DMS153 (cell line): Measurements from ENCODE around the gene RAD9A.
"Not testable (repeated sequence)": the region's sequence is repeated elsewhere in the genome, so short reads cannot be mapped to it uniquely, and the experiment has no call there.

Source experiments
- DNase-seq: peaks from one replicate; lab custom pipeline; 2025; lab: John Stamatoyannopoulos, UW

RAD9A gene

GRCh38 chr11:67410984-67411784 lies 19.4 kb downstream of the RAD9A start:
- DNase-seq, result no peak

DNA sequence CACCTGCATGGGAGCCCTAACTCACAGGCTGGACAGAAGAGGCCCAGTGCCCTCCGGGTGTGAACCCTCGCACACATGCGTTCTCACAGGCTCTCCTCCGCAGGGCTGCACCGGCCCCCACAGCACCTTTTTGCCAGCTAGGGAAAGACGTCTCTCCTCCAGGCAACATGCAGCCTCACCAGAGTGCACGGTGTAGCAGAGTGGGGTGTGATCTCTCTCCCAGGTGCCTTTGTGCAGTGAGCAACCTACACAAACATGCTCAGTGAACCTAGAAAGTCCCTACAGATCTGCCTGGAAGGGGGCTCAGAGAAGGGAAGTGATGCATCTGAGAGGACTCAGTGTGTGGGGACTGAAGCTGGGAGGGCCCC lies 20.0 kb downstream of the RAD9A start:
- no peak for DNase-seq

DNA sequence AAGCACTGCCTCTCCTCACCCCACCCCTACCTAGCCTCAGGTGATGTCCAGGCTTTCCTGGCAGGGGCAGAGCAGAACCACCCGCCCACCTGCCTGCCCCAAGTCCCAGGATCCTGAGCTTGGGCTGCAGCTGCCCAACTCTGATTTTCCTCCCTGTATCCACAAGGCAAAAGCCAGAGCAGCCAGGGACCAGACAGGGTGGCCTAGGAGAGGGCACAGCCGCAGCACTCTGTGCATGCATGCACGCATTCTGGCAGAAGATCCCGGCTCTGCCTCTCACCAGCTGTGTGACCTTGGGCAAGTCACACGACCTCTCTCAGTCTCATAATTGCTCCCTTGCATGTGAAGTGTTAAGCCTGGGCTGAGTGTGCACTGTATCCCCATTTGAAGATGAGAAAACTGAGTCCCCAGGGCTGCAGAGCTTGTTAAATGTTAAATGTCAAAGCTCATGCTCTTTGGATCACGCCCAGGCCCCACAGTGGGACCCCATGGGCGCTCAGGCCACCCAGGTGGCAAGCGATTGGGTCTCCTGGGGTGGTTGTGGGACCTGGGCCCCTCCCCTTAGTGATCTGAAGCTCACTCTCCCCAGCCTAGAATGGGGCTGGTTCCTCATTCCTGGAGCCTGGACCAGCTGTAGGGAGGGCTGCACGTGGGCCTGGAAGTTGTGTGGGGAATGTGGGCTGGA lies 20.9 kb downstream of the RAD9A start:
- DNase-seq, result no peak

- no peak for DNase-seq
Measured at GRCh38 chr11:67413266-67413849, 21.6 kb downstream of the RAD9A start.

DNA sequence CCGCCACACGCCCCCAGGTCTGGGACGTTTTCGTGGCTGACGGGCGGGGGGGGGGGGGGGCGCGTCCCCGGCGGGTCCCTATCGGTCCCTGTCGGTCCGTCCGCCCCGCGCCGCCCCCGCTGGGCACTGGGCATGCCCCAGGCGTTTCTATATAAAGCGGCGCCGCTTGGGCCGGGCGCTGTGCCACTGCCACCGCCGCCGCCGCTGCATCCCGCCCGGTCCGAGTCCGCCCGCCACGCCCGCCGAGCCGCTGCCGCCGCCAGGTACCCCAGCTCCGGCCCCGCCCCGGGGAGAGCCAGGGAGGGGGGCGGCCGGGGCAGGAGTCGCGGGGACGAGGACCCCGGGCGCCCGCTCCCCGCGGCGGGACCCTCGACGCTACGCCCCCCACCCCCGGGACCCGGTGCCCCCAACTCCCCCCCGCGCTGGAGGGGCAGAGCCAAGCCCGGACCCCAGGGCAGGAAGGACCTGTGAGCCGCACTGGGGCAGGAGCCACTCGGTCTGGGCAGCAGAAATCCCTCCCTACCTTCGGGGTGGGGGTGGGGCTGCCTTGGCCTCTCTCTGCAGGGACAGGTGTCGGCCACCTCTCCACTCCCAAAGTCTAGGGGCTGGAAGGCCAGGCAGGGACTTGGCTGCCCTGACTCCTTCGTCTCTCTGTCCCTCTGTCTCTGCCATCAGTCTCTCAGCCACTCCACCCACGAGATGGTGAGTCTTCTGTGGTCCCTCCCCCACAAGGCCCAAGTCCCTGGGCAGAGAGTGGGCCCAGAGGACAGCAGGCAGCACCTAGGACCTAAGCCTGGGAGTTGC lies 23.9 kb downstream of the RAD9A start, which contains the start of gene CARNS1:
TSS of gene CARNS1 (plus strand) at position 178 of the 804 bp plus-strand sequence. CDS start at position 700, 522 bp downstream.
- no peak for DNase-seq

GRCh38 chr11:67416416-67417335 lies 24.9 kb downstream of the RAD9A start:
- DNase-seq, result peak; percentile 84

DNA sequence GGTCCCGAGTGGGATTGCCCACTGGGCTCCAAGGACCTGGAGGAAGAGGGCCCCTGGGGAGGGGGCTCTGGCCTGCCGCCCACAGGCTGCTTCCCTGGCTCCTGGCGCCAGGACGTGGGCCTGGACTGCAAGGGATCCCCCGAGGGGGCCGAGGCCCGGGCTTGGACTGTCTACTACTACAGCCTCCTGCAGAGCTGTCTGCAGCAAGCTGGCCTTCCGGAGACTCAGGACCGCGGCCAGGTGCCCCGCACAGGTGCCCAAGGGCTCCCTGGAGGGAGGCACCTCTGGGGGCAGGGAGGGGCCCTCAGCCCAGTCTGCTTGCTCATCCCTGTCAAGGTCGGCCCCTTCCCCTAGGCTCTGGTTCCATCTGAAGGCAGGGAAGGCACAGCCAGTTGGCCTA lies 25.6 kb downstream of the RAD9A start:
- DNase-seq, result no peak

GRCh38 chr11:67418476-67419281 lies 26.9 kb downstream of the RAD9A start:
- no peak for DNase-seq

DNA sequence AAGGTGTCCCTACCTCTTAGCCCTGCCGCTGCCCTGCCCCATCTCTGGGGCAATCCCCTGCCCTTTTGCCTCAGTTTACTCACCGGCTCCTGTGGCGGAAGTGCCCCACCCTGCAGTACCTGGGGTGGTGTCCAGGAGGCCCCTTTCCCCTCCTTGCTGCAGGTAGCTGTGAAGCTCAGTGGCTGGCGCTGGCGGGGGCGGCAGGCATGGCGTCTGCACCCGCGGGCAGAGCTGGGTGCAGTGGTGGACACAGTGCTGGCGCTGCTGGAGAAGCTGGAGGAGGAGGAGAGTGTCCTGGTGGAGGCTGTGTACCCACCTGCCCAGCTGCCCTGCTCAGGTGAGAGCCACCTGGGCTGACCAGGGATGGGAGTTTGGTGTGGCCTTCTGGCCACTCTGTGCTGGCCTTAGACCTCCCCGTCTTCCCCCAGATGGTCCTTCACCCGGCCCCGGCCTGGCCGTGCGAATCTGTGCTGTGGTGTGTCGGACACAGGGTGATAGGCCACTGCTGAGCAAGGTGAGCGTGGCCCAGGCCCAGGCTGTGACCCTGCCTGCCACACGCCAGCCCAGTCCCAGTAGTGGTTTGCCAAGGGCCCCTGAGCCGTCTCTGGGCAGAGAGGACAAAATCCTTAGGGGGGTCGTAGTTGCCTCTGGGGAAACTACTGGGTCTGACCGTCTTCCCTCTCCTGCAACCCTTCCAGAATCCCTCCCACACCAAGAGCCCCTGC lies 27.7 kb downstream of the RAD9A start:
- no peak for DNase-seq

- no peak for DNase-seq
Measured at GRCh38 chr11:67420147-67420645, 28.4 kb downstream of the RAD9A start.

DNA sequence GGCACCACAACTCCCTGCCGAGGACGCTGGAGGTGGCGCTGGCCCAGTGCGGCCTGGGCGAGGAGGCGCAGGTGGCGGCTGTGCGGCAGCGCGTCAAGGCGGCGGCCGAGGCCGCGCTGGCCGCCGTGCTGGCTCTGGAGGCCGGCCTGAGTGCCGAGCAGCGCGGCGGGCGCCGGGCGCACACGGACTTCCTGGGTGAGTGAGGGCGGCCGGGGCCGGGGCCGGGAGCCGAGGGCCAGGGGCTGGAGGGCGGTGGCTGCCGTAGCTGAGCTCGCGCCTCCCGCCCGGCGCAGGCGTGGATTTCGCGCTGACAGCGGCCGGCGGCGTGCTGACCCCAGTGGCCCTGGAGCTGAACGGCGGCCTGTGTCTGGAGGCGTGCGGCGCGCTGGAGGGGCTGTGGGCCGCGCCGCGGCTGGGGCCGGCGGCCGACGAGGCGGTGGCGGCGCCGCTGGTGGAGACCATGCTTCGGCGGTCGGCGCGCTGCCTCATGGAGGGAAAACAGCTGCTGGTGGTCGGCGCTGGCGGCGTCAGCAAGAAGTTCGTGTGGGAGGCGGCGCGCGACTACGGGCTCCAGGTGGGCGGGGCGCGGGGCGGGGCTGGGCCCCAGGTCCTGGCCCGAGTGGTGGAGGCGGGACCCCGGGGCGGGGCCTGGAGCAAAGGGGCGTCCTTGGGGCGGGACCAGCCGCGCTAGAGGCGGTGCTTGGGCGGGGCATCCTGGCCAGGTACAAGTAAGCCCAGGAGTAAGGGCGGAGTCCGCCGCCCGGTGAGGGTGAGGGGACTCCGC lies 29.1 kb downstream of the RAD9A start:
- DNase-seq, result peak; percentile 84

DNA sequence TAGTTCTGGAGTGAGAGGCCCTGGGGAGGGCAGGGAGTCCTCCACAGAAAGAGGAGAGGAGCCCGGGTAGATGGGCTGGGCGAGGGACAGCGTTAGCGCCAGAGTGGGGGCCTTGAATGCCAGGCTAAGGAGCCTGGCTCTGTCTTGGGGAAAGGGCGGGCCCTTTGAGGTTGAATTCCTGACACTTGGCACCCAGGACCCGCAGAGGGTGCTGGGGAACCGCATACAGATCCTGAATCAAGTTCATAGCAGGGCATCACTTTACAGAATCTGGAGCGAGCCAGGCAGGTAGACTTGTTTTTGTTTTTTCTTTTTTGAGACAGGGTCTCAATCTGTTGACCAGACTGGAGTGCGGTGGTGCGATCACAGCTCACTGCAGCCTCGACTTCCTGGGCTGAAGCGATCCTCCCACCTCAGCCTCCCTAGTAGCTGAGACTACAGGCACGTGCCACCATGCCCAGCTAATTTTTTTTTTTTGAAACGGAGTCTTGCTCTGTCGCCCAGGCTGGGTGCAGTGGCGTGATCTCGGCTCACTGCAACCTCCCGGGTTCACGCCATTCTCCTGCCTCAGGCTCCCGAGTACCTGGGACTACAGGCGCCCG lies 29.7 kb downstream of the RAD9A start:
- DNase-seq, result no peak

DNA sequence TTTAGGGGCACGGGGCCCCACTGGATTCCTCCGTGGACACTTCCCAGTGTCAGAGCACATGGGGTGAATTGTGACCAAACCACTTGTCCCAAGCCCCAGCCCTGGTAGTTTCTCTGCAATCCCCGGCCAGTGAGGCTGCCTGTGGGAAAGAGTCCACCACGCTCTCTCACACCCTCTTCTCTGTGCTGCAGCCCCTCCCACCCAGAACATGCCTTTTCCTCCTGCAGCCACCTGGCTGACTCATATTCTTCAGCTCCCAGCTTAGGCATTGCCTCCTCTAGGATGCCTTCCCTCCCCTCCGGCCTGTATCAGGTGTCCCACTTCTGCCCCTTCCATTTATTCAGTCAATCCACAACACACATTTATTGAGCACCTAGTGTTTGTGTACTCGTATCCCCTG lies 31.1 kb downstream of the RAD9A start:
- no peak for DNase-seq

GRCh38 chr11:67423466-67423865 lies 31.7 kb downstream of the RAD9A start:
- no peak for DNase-seq

- DNase-seq, result no peak
Measured at GRCh38 chr11:67423891-67424613, 32.3 kb downstream of the RAD9A start.

GRCh38 chr11:67427364-67427859 lies 35.6 kb downstream of the RAD9A start:
- not testable (repeated sequence) for DNase-seq
